Measurements from ENCODE around the gene FERMT1. TPM values are rescaled to one million over a fixed set of nuclear protein-coding genes. Genes with fewer than 3 reads are reported as not detected.
A peak's percentile ranks its signal among the peaks of the same experiment; 100 is the strongest.

FERMT1 gene
- total RNA-seq (2014; rRNA removed; shearing (Covaris generic); ENCODE audit: low replicate concordance) = 7.7 and 25.2 TPM in 2 replicates

GRCh38 chr20:6122873-6123648 lies at the start of gene FERMT1:
Gene FERMT1, minus strand, starts transcription at chr20:6123030. Its CDS starts 3,476 bp downstream, at chr20:6119554.
- DNase-seq (ENCODE audit: low read depth) = peak; percentile 79

GRCh38 chr20:6169251-6169650 lies 46.4 kb upstream of the FERMT1 start:
- in situ Hi-C loops (cut with HindIII; ENCODE audit: low pct_unique_long_range_greater_than_20kb, low sequenced_read_pairs) = no loop called here
- no peak for DNase-seq (ENCODE audit: low read depth)

More at GRCh38 chr20:6122873-6123648, at the start of gene FERMT1:
- in situ Hi-C loops (cut with HindIII; ENCODE audit: low pct_unique_long_range_greater_than_20kb, low sequenced_read_pairs) = no loop called here

- DNase-seq (ENCODE audit: low read depth) = no peak
- in situ Hi-C loops (cut with HindIII; ENCODE audit: low pct_unique_long_range_greater_than_20kb, low sequenced_read_pairs) = no loop called here
Measured at GRCh38 chr20:6168204-6168603, 45.4 kb upstream of the FERMT1 start.

GRCh38 chr20:6165346-6165745 lies 42.5 kb upstream of the FERMT1 start:
- in situ Hi-C loops (cut with HindIII; ENCODE audit: low pct_unique_long_range_greater_than_20kb, low sequenced_read_pairs) = no loop called here
- no peak for DNase-seq (ENCODE audit: low read depth)

GRCh38 chr20:6164421-6165341 lies 41.9 kb upstream of the FERMT1 start:
- in situ Hi-C loops (cut with HindIII; ENCODE audit: low pct_unique_long_range_greater_than_20kb, low sequenced_read_pairs) = no loop called here
- no peak for DNase-seq (ENCODE audit: low read depth)

GRCh38 chr20:6160736-6161135 lies 37.9 kb upstream of the FERMT1 start:
- no peak for DNase-seq (ENCODE audit: low read depth)
- in situ Hi-C loops (cut with HindIII; ENCODE audit: low pct_unique_long_range_greater_than_20kb, low sequenced_read_pairs) = no loop called here

- DNase-seq (ENCODE audit: low read depth) = no peak
- in situ Hi-C loops (cut with HindIII; ENCODE audit: low pct_unique_long_range_greater_than_20kb, low sequenced_read_pairs) = no loop called here
Measured at GRCh38 chr20:6157345-6157744, 34.5 kb upstream of the FERMT1 start.

- in situ Hi-C loops (cut with HindIII; ENCODE audit: low pct_unique_long_range_greater_than_20kb, low sequenced_read_pairs) = no loop called here
Measured at GRCh38 chr20:6152777-6153176, 29.9 kb upstream of the FERMT1 start.

GRCh38 chr20:6148073-6148472 lies 25.2 kb upstream of the FERMT1 start:
- in situ Hi-C loops (cut with HindIII; ENCODE audit: low pct_unique_long_range_greater_than_20kb, low sequenced_read_pairs) = no loop called here
- no peak for DNase-seq (ENCODE audit: low read depth)

More at GRCh38 chr20:6152777-6153176, 29.9 kb upstream of the FERMT1 start:
- no peak for DNase-seq (ENCODE audit: low read depth)

GRCh38 chr20:6142348-6142993 lies 19.6 kb upstream of the FERMT1 start:
- in situ Hi-C loops (cut with HindIII; ENCODE audit: low pct_unique_long_range_greater_than_20kb, low sequenced_read_pairs) = no loop called here
- DNase-seq (ENCODE audit: low read depth) = peak; percentile 32

GRCh38 chr20:6140947-6141346 lies 18.1 kb upstream of the FERMT1 start:
- in situ Hi-C loops (cut with HindIII; ENCODE audit: low pct_unique_long_range_greater_than_20kb, low sequenced_read_pairs) = no loop called here
- no peak for DNase-seq (ENCODE audit: low read depth)

- in situ Hi-C loops (cut with HindIII; ENCODE audit: low pct_unique_long_range_greater_than_20kb, low sequenced_read_pairs) = no loop called here
- no peak for DNase-seq (ENCODE audit: low read depth)
Measured at GRCh38 chr20:6135347-6135746, 12.5 kb upstream of the FERMT1 start.

GRCh38 chr20:6134592-6134991 lies 11.8 kb upstream of the FERMT1 start:
- no peak for DNase-seq (ENCODE audit: low read depth)
- in situ Hi-C loops (cut with HindIII; ENCODE audit: low pct_unique_long_range_greater_than_20kb, low sequenced_read_pairs) = no loop called here

- in situ Hi-C loops (cut with HindIII; ENCODE audit: low pct_unique_long_range_greater_than_20kb, low sequenced_read_pairs) = no loop called here
Measured at GRCh38 chr20:6130045-6130444, 7.2 kb upstream of the FERMT1 start.

GRCh38 chr20:6127825-6128224 lies 5.0 kb upstream of the FERMT1 start:
- in situ Hi-C loops (cut with HindIII; ENCODE audit: low pct_unique_long_range_greater_than_20kb, low sequenced_read_pairs) = no loop called here

More at GRCh38 chr20:6130045-6130444, 7.2 kb upstream of the FERMT1 start:
- no peak for DNase-seq (ENCODE audit: low read depth)

GRCh38 chr20:6126846-6127245 lies 4.0 kb upstream of the FERMT1 start:
- in situ Hi-C loops (cut with HindIII; ENCODE audit: low pct_unique_long_range_greater_than_20kb, low sequenced_read_pairs) = no loop called here
- no peak for DNase-seq (ENCODE audit: low read depth)

More at GRCh38 chr20:6127825-6128224, 5.0 kb upstream of the FERMT1 start:
- no peak for DNase-seq (ENCODE audit: low read depth)

GRCh38 chr20:6123649-6124014 lies 802 bp upstream of the FERMT1 start:
- DNase-seq (ENCODE audit: low read depth) = no peak
- in situ Hi-C loops (cut with HindIII; ENCODE audit: low pct_unique_long_range_greater_than_20kb, low sequenced_read_pairs) = no loop called here

GRCh38 chr20:6122111-6122872 lies 538 bp downstream of the FERMT1 start:
- DNase-seq (ENCODE audit: low read depth) = no peak
- in situ Hi-C loops (cut with HindIII; ENCODE audit: low pct_unique_long_range_greater_than_20kb, low sequenced_read_pairs) = no loop called here

All from Caki2 (cell line).